ENCODE results near the gene DDX11.
"Not testable (repeated sequence)": the region's sequence is repeated elsewhere in the genome, so short reads cannot be mapped to it uniquely, and the experiment has no call there.

DNA sequence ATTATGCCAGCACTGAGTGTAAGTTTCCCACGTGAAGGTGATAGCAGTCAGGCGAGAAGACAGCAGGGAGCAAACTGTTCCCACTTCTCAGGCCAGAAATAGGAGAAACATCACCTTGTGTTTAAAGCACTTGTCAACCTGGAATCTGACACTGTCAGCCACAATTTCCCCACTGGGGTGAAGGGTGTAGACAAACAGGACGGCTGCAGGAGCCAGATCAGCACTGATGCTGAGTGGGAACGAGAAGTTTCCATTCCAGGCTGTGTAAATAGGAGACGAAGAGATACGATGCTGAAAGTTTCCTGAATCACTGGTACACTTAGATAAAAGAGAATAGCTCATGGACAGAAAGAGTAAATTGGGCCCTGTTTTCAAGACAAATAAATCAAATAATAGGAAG is 71.6 kb downstream of the DDX11 start:
- not testable (repeated sequence) for TF ChIP-seq CTCF, POLR2A (IDR thresholded peaks at IDR 0.05)
